Spleen (tissue), 7 donors: ENCODE results near the gene PLEKHB1.

Experiments
- CTCF ChIP-seq, 11 experiments: fragments of 200-600 bp in 7 of 11; fragments of 450-650 bp in 4 of 11; sonication (generic) in 4 of 11; IDR thresholded peaks in 8 of 11; conservative IDR thresholded peaks in 3 of 11; 1 replicate in 7 of 11; 2 replicates in 4 of 11; pipeline versions ENCODE4 v1.4.0 to v1.8.0; 2016 to 2021; ENCODE audit warnings: antibody characterized with exemption in 11 of 11, inconsistent platforms in 4 of 11, mild to moderate bottlenecking in 1 of 11
- POLR2A ChIP-seq, 3 donors: fragments of 450-650 bp; IDR thresholded peaks; one replicate each; pipeline ENCODE4 v1.5.1; 2017; ENCODE audit warnings: antibody characterized with exemption in 3 of 3, mild to moderate bottlenecking in 1 of 3
- donor health status: DM: no; HTN: no; CAD: no; lungs with moderate emphysema.
- donor health status: DM: no; HTN: no; CAD: no.
- donor health status: DM: no; HTN: no; CAD: no.

DNA sequence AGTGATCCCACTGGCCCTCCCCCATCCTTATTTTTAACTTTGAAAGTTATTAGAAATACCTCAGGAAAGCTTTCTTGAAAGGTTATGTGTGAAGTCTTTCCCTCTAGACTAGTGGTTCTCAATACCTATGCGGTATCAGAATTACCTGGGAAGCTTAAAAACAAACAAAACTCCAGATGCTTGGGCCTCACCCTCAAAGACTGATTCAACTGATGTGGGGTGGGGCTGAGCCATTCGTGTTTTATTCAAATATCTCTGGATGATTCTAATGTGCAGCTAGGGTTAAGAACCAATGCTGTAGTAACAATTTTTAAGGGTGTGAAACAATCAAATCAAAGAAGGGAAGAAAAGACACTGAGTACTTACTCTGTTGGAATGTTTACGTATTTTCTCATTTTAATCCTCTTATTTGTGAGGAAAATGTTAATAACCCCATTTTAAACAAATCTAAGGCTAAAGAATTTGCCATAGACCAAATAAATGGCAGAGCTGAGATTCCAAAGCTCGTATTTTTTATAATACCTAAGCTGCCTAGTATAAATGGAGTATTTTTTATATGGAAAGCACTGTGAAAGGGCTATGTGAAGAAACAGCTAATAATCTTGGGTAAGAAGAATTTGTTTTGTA lies 47.6 kb downstream of the PLEKHB1 start:
- TF ChIP-seq CTCF (IDR thresholded peaks at IDR 0.05 in 8 of 11, conservative IDR thresholded peaks at IDR 0.05 in 3 of 11) (no peak), POLR2A (IDR thresholded peaks at IDR 0.05) (no peak)
